ENCODE measurements around the gene ZGLP1. TPM values are rescaled to one million over a fixed set of nuclear protein-coding genes. Genes with fewer than 3 reads are reported as not detected.

Gene ZGLP1
- total and polyA plus RNA-seq, 2 of the 13 experiments (the other 11 are each of a cell fraction or from before 2014, with no cell fraction given): 2.4 to 3.0 TPM

DNA sequence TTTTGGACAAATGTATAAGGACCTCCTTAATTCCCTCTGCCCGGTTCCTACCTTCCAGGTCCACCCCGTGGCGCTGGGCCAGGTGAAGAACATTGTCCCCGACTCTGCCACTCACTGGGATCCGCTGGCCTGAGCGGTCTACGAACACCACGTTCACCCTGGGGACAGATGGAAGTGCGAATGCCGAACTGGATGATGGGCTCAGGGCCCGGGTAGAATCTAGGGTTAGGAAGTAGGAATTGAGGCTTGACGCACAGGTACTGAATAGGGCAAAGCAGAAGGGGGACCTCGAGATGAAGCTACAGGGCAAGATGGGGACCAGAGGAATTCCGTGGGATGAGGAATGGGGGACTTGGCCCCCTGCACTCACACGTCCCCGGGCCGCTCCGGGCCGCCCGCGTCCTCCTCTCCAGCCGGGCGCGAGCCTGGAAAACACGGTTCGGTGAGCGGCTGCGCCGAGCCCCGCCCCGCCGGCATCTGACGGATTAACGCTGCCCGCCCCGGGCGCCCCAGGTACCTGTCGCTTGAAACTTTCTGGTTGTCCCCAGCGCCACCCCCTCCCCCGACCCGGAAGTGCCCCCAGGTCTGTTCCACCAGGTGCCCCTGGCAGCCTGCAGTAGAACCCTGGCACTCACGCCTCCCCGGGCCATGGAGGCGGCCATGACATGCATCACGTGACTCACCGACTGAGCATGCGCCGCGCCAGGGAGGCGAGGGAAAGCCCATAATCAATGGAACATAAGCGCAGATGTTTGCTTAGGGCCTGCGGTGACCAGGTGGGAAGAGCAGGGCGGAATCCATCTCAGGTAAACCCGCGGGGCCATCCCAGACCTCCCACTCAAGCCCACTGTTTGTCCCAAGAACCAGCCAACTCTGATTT, 6.0 kb upstream of the ZGLP1 start, which contains the start of gene FDX2 (continued):
- TF ChIP-seq, protein P1, sequence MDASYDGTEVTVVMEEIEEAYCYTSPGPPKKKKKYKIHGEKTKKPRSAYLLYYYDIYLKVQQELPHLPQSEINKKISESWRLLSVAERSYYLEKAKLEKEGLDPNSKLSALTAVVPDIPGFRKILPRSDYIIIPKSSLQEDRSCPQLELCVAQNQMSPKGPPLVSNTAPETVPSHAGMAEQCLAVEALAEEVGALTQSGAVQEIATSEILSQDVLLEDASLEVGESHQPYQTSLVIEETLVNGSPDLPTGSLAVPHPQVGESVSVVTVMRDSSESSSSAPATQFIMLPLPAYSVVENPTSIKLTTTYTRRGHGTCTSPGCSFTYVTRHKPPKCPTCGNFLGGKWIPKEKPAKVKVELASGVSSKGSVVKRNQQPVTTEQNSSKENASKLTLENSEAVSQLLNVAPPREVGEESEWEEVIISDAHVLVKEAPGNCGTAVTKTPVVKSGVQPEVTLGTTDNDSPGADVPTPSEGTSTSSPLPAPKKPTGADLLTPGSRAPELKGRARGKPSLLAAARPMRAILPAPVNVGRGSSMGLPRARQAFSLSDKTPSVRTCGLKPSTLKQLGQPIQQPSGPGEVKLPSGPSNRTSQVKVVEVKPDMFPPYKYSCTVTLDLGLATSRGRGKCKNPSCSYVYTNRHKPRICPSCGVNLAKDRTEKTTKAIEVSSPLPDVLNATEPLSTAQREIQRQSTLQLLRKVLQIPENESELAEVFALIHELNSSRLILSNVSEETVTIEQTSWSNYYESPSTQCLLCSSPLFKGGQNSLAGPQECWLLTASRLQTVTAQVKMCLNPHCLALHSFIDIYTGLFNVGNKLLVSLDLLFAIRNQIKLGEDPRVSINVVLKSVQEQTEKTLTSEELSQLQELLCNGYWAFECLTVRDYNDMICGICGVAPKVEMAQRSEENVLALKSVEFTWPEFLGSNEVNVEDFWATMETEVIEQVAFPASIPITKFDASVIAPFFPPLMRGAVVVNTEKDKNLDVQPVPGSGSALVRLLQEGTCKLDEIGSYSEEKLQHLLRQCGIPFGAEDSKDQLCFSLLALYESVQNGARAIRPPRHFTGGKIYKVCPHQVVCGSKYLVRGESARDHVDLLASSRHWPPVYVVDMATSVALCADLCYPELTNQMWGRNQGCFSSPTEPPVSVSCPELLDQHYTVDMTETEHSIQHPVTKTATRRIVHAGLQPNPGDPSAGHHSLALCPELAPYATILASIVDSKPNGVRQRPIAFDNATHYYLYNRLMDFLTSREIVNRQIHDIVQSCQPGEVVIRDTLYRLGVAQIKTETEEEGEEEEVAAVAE (CRISPR knock-in tag; IDR thresholded peaks at IDR 0.05; ENCODE audit: borderline replicate concordance): 0 out of 2 replicates have a peak, but pooled peaks have one; percentile 34
- TF ChIP-seq, protein P2, sequence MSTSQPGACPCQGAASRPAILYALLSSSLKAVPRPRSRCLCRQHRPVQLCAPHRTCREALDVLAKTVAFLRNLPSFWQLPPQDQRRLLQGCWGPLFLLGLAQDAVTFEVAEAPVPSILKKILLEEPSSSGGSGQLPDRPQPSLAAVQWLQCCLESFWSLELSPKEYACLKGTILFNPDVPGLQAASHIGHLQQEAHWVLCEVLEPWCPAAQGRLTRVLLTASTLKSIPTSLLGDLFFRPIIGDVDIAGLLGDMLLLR (CRISPR knock-in tag; IDR thresholded peaks at IDR 0.05): peak; percentile 93; the same call in 1 of the 2 replicates
- TF ChIP-seq, protein P3, sequence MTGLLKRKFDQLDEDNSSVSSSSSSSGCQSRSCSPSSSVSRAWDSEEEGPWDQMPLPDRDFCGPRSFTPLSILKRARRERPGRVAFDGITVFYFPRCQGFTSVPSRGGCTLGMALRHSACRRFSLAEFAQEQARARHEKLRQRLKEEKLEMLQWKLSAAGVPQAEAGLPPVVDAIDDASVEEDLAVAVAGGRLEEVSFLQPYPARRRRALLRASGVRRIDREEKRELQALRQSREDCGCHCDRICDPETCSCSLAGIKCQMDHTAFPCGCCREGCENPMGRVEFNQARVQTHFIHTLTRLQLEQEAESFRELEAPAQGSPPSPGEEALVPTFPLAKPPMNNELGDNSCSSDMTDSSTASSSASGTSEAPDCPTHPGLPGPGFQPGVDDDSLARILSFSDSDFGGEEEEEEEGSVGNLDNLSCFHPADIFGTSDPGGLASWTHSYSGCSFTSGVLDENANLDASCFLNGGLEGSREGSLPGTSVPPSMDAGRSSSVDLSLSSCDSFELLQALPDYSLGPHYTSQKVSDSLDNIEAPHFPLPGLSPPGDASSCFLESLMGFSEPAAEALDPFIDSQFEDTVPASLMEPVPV (CRISPR knock-in tag; IDR thresholded peaks at IDR 0.05): no peak
- TF ChIP-seq KLF9 (CRISPR knock-in tag; IDR thresholded peaks at IDR 0.05; ENCODE audit: low read depth) (no peak), ZNF549 (CRISPR knock-in tag; IDR thresholded peaks at IDR 0.05) (no peak), ZNF296 (CRISPR knock-in tag; conservative IDR thresholded peaks at IDR 0.05) (no peak), EEA1 (CRISPR knock-in tag; IDR thresholded peaks at IDR 0.05; ENCODE audit: borderline replicate concordance) (no peak), ZNF709 (CRISPR knock-in tag; IDR thresholded peaks at IDR 0.05) (0 out of 2 replicates have a peak, but pooled peaks have one; percentile 64), ZSCAN9 (CRISPR knock-in tag; IDR thresholded peaks at IDR 0.05; ENCODE audit: borderline replicate concordance) (no peak), PHF20 (CRISPR knock-in tag; IDR thresholded peaks at IDR 0.05) (peak; percentile 89), KAT7 (CRISPR knock-in tag; IDR thresholded peaks at IDR 0.05; ENCODE audit: borderline replicate concordance) (peak; percentile 80; the same call in 1 of the 2 replicates)
- TF ChIP-seq, protein P4, sequence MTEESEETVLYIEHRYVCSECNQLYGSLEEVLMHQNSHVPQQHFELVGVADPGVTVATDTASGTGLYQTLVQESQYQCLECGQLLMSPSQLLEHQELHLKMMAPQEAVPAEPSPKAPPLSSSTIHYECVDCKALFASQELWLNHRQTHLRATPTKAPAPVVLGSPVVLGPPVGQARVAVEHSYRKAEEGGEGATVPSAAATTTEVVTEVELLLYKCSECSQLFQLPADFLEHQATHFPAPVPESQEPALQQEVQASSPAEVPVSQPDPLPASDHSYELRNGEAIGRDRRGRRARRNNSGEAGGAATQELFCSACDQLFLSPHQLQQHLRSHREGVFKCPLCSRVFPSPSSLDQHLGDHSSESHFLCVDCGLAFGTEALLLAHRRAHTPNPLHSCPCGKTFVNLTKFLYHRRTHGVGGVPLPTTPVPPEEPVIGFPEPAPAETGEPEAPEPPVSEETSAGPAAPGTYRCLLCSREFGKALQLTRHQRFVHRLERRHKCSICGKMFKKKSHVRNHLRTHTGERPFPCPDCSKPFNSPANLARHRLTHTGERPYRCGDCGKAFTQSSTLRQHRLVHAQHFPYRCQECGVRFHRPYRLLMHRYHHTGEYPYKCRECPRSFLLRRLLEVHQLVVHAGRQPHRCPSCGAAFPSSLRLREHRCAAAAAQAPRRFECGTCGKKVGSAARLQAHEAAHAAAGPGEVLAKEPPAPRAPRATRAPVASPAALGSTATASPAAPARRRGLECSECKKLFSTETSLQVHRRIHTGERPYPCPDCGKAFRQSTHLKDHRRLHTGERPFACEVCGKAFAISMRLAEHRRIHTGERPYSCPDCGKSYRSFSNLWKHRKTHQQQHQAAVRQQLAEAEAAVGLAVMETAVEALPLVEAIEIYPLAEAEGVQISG (CRISPR knock-in tag; IDR thresholded peaks at IDR 0.05): peak; percentile 46; the same call in 1 of the 2 replicates
- TF ChIP-seq, protein P5, sequence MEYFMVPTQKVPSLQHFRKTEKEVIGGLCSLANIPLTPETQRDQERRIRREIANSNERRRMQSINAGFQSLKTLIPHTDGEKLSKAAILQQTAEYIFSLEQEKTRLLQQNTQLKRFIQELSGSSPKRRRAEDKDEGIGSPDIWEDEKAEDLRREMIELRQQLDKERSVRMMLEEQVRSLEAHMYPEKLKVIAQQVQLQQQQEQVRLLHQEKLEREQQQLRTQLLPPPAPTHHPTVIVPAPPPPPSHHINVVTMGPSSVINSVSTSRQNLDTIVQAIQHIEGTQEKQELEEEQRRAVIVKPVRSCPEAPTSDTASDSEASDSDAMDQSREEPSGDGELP (IDR thresholded peaks at IDR 0.05; ENCODE audit: borderline replicate concordance, low read depth): 0 out of 2 replicates have a peak, but pooled peaks have one; percentile 42
- TF ChIP-seq, protein P6, sequence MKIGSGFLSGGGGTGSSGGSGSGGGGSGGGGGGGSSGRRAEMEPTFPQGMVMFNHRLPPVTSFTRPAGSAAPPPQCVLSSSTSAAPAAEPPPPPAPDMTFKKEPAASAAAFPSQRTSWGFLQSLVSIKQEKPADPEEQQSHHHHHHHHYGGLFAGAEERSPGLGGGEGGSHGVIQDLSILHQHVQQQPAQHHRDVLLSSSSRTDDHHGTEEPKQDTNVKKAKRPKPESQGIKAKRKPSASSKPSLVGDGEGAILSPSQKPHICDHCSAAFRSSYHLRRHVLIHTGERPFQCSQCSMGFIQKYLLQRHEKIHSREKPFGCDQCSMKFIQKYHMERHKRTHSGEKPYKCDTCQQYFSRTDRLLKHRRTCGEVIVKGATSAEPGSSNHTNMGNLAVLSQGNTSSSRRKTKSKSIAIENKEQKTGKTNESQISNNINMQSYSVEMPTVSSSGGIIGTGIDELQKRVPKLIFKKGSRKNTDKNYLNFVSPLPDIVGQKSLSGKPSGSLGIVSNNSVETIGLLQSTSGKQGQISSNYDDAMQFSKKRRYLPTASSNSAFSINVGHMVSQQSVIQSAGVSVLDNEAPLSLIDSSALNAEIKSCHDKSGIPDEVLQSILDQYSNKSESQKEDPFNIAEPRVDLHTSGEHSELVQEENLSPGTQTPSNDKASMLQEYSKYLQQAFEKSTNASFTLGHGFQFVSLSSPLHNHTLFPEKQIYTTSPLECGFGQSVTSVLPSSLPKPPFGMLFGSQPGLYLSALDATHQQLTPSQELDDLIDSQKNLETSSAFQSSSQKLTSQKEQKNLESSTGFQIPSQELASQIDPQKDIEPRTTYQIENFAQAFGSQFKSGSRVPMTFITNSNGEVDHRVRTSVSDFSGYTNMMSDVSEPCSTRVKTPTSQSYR (CRISPR knock-in tag; IDR thresholded peaks at IDR 0.05; ENCODE audit: borderline replicate concordance): peak; percentile 50; the same call in 1 of the 2 replicates

All from HepG2 (cell line).